HPDE6-E6E7 (cell line): ENCODE data around the gene CSF3R.

Experiments used
- DNase-seq: peaks from one replicate; pipeline ENCODE4 v3.0.0; 2011; ENCODE audit warnings: missing footprints; ENCODE audit errors: extremely low spot score

Gene CSF3R

DNA sequence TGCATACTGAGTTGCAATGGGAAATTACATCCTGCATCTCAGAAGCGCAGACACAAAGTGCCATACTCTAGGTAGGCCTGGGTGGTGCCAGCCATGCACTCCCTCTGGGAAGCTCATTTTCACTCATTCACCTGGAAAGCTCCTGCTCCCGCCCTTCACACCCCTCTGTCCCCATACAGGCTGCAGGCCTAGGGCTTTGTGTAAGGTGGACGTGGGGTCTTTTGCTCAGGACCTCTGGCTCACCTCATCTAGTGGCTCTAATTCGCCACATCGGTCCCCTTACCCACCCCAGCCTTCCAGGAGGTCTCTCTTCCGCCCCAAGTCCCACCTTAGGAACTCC lies 19.3 kb downstream of the CSF3R start:
- DNase-seq: no peak

DNA sequence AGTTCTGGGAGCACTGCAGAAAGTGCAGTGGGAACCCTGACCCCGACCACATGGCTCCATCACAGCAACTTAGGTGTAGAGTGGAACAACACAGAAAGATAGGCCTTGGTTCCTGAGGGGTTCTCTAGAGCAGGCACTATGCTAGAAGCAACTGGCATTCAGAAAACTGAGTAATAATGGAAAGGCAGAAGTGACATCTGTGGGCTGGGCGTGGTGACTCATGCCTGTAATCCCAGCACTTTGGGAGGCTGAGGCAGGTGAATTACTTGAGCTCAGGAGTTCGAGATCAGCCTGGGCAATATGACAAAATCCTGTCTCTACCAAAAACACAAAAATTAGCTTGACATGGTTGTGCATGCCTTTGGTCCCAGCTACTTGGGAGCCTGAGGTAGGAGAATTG lies 23.8 kb downstream of the CSF3R start:
- DNase-seq: no peak

DNA sequence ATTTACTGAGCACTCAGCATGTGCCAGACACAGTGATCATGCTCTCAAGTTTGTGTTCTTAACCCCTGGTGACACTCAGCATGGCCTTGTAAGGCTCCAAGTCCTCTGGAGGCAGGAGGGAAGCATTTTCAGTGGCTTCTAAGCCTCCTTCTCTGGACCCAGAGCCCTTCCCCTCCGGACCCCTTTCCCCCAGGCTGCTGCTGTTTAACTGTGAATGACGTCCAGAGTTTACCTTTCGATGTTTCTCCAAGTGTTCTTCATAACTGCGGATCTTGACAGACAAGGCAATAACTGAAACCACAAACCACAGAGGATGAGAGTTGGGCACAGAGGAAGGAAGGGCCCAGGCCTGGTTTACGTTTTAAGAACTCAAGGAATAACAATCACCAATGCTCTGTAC lies 25.0 kb downstream of the CSF3R start:
- DNase-seq: no peak

DNA sequence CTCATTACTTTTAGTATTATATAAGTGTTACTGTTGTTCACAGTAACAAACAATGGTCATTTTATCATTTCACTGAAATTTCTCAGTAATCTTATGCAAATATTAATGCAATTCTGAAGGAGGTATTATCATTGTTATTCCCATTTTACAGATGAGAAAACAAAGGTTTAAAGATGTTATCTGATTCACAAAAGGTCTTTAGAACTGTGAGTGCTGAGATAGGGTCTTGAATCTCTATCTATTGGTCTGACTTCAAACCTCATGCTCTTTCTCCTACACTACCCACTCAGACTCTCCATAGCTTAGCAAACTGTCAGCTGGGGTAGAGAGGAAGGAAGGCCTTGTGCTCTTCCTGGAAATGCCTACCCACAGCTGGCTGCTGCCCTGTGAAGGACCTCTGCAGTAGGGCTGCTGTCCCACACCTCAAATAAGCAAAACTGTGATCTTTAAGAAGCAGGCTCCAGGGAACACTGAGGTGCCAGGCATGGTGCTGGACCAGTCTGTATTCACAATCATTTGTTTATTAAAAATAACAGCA lies 26.3 kb downstream of the CSF3R start:
- no peak for DNase-seq

DNA sequence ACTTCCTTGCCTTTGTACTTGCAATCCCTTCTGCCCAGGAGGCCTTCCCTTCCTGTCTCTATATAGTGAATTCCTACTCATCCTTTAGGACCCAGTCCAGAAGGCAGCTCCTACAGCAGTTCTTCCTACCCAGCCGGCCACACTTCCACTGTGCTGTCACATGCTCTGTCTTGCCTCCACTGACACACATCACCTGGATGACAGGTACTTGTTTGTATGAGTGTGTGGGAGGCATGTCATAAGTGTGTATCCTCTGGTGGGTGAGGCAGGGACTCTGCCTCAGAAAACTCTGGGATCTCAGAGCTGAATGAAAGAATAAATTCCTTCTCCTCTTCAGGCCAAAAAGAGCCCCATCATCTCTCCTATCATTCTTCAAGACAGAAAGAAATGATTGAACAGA lies 27.3 kb downstream of the CSF3R start:
- DNase-seq: no peak

DNA sequence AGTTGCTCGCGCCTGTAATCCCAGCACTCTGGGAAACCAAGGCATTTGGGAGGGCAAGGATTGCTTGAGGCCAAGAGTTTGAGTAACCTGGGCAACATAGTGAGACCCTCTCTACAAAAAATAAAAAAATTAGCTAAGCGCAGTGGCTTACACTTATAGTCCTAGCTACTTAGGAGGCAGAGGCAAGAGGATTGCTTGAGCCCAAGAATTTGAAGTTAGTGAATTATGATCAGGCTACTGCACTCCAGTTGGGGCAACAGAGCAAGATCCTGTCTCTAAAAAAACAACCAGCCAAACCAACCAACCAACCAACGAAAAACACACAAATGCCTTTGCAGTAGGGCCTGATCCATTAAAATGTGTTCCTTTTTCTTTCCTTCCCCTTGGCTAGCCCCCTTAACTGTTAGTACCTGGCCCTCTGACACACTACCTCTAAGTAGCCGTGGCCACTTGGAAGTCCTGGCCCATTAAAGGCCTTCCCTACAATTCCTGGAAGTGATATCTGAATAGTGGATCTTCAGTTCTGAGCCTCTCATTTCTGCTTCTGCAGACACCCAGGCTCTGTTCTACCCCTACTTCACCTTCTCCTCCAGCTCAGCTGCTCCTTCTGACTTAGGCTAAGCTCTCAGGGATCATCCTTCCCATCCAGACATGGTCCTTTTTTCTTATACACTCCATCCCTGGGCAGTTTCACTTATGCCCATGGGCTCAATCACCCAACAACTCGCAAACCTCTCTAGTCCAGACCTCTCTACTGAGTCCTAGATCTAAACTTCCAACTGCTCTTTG lies 28.9 kb downstream of the CSF3R start:
- no peak for DNase-seq

DNA sequence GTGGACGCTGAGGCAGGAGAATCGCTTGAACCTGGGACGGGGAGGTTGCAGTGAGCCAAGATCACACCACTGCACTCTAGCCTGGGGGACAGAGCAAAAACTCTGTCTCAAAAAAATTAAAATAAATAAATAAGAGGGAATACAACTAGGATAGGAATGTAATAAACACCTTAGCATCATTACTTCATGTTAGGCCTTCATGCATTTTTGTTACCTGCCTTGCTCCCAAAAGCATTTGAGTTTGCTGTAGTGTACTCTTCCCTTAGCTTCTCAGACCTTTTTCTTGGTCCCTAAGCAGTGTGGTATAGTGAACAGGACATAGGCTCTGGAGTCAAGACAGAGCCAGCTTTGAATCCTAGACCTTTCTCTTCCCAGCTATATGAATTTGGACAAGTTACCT lies 29.7 kb downstream of the CSF3R start:
- DNase-seq: no peak

DNA sequence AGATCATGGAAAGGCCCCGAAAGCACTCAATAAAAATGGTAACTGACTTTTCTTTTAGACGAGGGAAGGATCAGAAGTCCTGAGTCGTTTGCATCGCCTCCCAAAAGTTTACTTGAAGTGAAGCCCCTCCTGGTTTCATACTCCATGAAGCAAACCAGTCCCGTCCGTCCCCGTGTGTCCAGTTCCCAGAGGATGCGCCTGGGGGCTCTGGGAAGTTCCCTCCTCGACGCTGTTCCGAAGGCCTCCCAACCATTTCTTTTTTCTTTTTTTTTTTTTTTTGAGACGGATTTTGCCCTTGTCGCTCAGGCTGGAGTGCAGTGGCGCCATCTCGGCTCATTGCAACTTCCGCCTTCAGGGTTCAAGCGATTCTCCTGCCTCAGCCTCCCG lies 31.8 kb downstream of the CSF3R start:
- DNase-seq: no peak

DNA sequence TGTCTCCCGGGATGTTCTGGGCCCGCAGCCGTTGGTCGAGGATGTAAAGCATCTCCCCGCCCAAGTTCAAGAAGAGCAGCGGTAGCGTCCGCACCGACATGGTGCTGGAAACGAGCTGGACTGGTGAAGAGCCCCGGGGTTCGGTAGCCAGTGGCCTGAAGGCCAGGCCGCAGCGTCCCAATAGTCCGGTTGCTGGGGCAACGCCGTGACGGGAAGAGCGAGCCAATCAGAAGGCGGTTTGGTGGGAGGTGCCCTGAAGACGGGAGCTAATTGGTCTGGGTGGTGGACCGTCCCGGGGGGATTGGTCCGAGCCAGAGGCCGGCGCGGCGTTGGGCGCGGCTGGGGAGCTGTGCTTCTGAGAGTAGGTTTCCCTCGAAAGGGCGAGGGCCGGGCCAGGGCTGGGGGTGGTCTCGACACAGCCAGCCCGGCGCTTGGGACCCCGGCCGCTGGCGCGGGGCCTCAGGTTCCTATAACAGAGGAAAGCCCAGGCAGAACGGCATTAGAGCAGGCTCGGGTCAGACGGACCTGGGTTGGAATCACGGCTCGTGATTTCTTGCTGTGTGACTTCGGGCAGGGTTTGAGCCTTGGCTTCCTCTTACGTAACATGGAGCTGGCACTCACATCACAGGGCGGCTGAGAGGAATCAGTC lies 32.3 kb downstream of the CSF3R start, which contains the start of gene OSCP1:
Gene OSCP1, minus strand, starts transcription at position 182 of the 649 bp plus-strand sequence. Its CDS starts 82 bp downstream, at position 100.
- DNase-seq: peak; percentile 100

DNA sequence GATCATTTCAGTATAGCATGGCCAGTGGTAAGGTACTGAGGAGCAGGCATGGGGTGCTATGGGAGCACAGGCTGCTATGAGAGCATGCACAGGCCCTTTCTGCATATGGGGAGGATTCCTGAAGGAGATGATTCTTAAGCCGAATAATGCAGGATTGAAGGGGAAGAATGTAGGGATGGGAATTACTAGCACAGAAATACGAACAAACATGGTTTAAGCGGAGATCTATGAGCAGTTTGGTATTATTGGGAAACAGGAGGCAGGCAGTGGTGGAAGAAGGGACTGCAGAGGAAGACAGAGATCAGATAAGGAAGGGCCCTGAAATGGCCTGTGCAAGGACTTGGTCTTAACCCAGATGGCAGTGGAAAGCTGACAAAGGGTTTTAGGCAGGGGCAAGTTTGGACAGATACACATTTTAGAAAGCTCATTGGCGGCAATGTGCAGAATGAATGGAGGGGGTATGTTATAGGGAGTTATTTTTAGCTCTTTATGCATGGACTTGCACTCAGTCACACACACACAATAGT lies 34.1 kb downstream of the CSF3R start:
- no peak for DNase-seq

DNA sequence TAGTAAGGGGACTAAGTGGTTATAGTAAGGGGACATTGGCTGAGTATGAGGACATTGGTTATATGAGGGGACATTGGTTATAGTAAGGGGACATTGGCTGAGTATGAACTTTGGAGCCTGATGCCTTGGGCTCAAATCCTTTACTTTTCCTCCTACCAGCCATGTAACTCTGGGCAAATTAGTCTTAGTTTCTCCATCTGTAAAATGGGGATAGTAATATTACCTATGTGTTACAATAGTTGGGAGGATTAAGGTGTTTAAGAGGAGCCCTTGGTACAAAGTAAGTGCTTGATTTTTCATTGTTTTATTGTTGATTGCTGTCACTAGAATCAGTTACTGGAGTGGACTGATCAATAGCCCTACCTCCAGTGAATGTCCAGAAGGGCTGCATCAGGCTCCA lies 35.3 kb downstream of the CSF3R start:
- no peak for DNase-seq

DNA sequence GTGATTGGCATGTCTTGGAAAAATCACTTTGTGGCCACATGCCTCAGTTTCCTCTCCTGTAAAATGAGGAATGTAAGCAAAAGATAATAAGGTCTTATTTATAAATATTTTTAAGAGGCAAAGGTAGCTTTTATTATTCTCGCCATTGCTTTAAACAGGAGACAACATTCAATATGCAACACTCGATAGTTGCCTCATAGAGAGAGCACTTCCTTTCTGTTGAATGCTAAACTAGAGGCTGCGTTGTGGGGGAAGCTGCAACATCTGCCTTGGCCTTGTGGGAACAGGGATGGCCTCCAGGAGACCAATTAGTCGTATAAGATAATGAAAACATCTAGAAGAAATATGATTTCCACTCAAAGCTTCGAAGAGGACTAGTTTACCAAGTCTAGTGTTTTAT lies 36.0 kb downstream of the CSF3R start:
- no peak for DNase-seq

DNA sequence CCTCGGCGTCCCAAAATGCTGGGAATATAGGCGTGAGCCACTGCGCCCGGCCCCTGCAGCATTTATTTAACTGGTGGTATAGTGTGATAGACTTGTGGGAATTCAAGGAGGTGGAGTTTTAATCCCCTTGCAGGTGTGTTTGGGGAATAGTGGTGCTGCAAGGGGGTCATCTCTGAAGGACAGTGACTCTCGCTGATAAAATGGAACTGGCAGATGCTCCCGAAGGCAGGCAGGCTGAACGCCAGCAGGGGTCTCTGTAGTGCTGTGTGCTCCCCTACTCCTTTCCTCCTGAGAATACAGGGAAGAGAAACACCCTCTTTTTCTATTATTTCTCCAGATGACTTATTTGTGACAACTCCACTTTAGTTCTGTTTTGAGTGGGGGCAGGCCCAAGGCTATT lies 36.4 kb downstream of the CSF3R start:
- no peak for DNase-seq

DNA sequence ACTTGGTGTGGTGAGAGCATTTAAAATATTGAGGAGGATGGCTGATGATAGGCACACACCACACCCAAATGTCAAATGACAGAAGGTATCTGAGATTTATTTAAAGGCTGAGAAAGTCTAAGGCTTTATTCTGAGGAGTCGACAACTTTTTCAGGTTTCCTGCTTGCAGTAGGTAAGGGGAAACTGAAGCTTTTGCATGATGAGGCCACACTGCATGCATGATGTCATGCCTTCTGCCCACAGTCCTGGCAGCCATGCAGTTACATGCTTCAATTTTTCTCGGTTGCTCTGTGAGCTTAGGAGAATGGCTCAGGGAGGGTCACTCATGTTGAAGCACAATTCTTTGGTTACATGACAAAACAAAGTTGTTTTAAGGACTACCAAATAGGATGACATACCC lies 39.4 kb downstream of the CSF3R start:
- no peak for DNase-seq

DNA sequence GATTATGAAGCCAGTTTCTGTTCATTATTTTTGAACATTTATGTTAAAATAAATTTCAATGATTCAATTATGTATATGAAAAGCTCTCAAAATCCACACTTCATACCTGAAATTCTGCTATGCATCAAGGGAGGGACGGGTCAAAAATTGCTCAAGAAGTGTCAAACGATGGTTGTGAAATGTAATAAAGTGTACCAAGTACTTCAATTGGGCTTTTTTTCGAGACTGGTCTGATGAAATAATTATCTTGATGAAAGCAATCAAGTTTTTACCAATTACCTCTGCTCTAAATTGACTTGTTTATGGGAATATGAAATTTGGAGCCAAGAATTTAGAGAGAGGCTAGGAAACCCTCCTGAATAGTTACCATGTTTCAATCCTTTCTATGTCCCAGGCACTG lies 40.4 kb downstream of the CSF3R start:
- DNase-seq: no peak

DNA sequence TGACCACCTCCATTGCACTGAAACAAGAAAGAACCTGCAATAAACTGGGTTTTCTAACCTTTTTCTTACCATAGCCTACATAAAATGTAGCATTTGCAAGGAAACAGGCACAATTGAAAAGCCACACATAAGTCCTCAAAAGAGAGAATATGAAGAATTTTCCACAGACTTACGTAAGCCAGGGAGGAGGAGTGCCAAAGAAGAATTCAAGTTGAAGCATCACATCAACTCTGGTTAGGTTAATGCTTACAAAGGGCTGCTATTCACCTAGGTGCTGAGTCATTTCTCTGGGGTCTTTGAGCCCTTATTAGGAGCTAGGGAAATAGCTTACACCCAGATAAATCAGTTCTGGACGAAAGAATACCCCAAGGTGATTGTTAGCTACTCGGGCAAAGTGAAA lies 42.1 kb downstream of the CSF3R start:
- DNase-seq: no peak

DNA sequence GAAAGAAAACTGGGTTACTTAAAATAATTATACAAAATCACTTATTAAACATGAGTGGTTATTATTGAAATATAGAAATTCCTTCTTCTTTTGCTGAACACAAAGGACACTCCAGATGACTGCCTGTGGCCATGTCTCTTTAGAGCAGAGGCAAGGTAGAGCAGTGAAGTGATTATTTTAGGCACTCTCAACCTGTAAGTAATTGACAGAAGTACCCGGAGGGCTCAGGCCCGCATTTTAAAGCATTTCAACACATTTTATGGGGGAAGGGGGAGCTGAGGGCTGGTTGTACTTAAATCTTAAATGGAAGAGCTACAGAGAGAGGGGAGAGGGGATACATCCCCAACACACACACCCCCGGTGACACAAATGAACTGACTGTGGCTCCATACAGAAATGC lies 42.7 kb downstream of the CSF3R start:
- DNase-seq: no peak

DNA sequence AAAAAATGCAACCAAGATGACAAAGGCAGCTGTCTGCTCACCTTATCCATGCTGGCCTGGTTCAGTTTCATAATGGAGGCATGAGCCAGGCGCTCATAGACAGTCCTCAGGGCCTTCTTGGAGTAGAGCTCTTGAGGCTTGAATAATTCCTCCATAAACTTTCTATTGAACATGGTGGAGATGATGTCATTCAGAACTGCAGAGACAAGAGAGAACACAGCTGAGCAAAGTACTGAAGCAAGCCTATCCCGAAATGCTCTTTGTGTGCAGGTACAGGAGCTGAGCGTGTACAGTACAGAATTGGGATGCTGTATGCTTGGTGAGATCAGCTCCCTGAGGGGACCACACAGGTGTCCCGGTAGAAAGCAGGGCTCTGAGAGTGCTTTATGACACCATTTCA lies 44.0 kb downstream of the CSF3R start:
- DNase-seq: no peak

DNA sequence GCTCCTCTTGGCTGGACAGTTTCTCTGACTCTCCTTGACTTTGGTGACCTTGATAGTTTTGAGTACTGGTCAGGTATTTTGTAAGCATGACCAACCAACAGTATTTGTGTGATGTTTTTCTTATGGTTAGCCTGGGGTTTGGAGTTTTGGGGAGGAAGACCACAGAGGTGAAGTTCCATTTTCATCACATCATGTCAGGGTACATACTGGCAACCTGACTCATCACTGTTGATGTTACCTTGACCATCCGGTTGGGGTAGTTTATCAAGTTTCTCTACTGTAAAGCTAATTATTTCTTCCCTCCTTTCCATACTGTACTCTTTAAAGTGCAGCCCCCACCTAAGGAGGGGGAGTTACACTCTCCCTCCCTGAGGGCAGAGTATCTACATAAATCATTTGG lies 45.9 kb downstream of the CSF3R start:
- DNase-seq: peak; percentile 61

DNA sequence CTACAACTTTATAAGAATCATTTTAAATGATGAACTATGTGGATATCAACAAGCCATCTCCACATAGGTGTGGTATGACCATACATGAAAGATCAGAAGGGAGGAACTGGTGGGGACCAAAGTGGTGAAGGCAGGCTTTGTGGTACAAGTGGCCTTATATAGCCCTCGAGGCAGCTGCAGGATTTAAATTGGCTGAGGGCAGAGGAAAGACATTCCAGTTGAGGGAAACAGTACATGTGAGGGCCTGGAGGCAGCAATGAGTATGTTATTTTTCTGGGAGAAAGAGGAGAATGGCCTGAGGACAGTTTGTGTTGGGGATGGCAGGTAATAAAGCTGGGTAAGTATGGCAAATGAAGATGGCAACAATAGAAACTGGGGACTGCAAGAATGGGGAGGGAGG lies 49.6 kb downstream of the CSF3R start:
- no peak for DNase-seq

DNA sequence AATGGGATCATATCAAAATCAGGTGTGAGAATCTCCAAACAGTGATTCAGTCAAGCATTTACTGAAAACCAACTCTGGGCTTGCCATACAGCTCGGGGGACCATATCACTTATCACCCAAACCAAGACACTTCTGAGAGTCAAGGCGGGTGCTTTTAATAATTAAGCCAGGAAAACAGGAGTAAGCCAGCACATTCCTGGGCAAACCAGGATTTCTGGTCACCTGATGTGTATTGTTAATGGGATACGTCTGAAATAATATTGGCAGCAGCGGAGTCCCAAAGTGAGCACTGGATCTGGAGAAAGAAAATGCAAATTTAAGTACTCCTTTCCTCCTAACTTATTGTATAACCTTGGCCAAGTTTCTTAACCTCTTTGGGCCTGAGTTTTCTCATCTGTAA lies 50.1 kb downstream of the CSF3R start:
- DNase-seq: no peak

DNA sequence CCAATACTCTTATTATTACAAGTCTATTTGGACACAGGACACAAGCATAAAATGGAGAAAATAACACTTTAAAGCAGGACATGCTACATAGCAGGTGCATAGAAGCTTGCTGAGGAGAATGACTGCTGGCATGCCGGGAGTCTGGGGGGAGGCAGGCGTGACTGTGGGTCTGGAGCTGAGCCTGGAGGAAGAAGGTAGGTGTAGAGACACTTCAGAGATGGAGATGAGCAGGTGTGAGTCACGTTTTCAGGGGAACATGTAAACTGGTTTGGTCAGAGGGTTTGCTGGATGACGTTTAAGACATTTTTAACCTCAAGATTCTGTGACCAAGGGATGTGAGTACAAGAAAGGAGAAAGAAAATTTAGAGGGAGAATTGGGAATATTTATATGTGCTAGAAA lies 56.9 kb downstream of the CSF3R start:
- DNase-seq: peak; percentile 64

DNA sequence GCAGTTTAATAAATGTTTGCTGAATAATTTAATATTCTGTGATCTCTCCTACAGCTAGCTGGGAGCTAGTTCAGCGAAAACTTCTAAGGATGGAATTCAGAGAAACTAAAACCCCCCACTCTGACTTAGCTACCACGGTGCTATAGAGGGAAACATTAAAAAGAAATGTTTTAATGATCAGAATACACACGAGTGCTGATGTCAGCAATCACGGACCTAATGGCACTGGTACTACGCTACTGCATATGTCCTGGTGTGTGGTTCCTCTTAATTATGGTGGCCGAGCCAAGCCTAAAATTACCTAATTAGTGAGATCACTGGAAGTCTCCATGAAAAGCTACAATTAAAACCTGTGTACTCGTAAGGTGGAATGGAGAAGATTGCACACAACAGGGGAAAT lies 61.1 kb downstream of the CSF3R start:
- DNase-seq: no peak
